Measurements from ENCODE around the gene PIGU.

DNA sequence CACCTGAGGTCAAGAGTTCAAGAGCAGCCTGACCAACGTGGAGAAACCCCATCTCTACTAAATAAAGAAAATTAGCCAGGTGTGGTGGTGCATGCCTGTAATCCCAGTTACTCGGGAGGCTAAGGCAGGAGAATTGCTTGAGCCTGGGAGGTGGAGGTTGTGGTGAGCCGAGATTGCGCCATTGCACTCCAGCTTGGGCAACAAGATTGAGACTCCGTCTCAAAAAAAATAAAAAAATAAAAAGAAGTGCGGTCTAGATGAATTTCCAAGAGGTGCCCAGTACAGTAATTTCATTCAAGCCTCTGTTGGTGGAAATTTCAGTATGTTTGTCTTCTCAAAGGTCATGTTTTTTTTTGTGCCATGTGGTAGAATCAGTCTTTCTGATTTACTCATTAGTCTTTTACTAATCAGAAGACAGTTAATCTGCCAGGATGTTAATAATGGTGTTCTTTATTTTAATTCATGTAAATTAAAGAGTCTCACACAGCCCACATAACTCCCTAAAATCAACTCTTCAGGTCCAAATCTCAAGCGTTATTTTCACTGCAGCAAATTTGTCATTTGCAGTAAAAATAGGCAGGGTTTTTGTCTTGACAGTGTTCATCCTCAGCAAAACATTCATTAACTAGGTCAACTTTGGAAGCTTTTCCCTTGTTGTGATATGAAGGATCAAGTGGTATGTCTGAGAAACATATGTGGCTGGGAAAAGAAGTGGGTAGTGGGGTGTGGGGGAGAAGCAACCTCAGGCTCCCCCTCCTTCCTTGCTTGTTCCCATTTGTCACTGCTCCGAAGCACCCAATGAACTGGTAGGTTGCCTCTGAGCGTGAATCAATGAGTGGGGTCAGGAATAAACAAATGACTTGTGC is 40.6 kb upstream of the PIGU start:
- TF ChIP-seq POLR2AphosphoS5 (IDR thresholded peaks at IDR 0.05; ENCODE audit: low read depth, low read length) (no peak), TAF1 (IDR thresholded peaks at IDR 0.05; ENCODE audit: borderline replicate concordance, insufficient read depth, low read length) (no peak), SIN3A (IDR thresholded peaks at IDR 0.05; ENCODE audit: borderline replicate concordance, insufficient read depth, low read length) (no peak)

Data from PFSK-1 (cell line).